HL-60 (cell line): ENCODE results near the gene PPFIA4.
A peak's percentile ranks its signal among the peaks of the same experiment; 100 is the strongest.

Experiments used
- DNase-seq, 2 experiments: peaks; one replicate each; pipeline ENCODE4 v3.0.0-alpha.2; 2010 to 2020; ENCODE audit warnings: low read depth in 1 of 2, low spot score in 1 of 2
- H3K27ac ChIP-seq: fragments of 250-450 bp; sonication (Bioruptor Pico); replicated peaks from 2 replicates; pipeline ENCODE4 v1.5.1; 2020; ENCODE audit warnings: mild to moderate bottlenecking, moderate library complexity
- H3K27me3 ChIP-seq: fragments of 250-450 bp; sonication (Bioruptor Pico); 2 replicates; pipeline ENCODE4 v1.5.1; 2021; ENCODE audit warnings: mild to moderate bottlenecking, moderate library complexity; ENCODE audit not compliant: insufficient read depth, poor library complexity, severe bottlenecking
- H3K4me3 ChIP-seq: replicated peaks from 2 replicates; pipeline ENCODE4 v1.5.1; 2011; ENCODE audit warnings: mild to moderate bottlenecking, control low read depth, low read length; ENCODE audit not compliant: insufficient read depth
- CTCF ChIP-seq: IDR thresholded peaks from one replicate; pipeline ENCODE4 v1.5.1; 2011; ENCODE audit warnings: low read length, control low read depth, inconsistent platforms; ENCODE audit not compliant: insufficient read depth
- GABPA ChIP-seq: IDR thresholded peaks from 2 replicates; pipeline ENCODE4 v1.6.1; 2012; ENCODE audit warnings: low read depth
- POLR2AphosphoS5 ChIP-seq: IDR thresholded peaks from 2 replicates; pipeline ENCODE4 v1.6.1; 2012; ENCODE audit warnings: low read depth
- REST ChIP-seq: IDR thresholded peaks from 2 replicates; pipeline ENCODE4 v1.6.1; 2012; ENCODE audit warnings: low read depth; ENCODE audit not compliant: insufficient replicate concordance
- SPI1 ChIP-seq: IDR thresholded peaks from 2 replicates; pipeline ENCODE4 v1.6.1; 2012; ENCODE audit warnings: low read depth, mild to moderate bottlenecking, borderline replicate concordance

Gene PPFIA4

GRCh38 chr1:202991112-202991511, 35.2 kb upstream of the PPFIA4 start:
- TF ChIP-seq GABPA (no peak), REST (no peak), CTCF (no peak), SPI1 (no peak), POLR2AphosphoS5 (no peak)
- Histone ChIP-seq H3K4me3 (no peak overlapping the region), H3K27ac (no peak overlapping the region), H3K27me3 (no peaks in the 10 kb centered on the region)
- DNase-seq = no peak

DNA sequence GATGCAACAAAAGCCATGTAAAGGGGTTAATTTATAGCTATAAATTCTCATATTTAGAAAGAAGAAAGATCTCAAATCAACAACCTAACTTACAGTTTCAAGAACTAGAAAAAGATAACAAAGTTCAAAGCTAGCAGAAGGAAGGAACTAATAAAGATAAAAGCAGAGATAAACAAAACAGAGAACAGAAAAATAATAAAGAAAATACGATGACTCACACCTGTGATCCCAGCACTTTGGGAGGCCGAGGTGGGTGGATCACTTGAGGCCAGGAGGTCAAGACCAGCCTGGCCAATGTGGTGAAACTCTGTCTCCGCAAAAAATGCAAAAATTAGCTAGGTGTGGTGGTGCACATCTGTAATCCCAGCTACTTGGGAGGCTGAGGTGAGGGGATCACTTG, 31.5 kb upstream of the PPFIA4 start:
- no peak for TF ChIP-seq SPI1
- TF ChIP-seq POLR2AphosphoS5 = no peak
- TF ChIP-seq GABPA = no peak
- no peak for TF ChIP-seq REST
- TF ChIP-seq CTCF = no peak
- no peak overlapping the region for H3K27ac ChIP-seq
- no peak overlapping the region for H3K4me3 ChIP-seq
- no peak for DNase-seq
- H3K27me3 ChIP-seq = no peaks in the 10 kb centered on the region

DNA sequence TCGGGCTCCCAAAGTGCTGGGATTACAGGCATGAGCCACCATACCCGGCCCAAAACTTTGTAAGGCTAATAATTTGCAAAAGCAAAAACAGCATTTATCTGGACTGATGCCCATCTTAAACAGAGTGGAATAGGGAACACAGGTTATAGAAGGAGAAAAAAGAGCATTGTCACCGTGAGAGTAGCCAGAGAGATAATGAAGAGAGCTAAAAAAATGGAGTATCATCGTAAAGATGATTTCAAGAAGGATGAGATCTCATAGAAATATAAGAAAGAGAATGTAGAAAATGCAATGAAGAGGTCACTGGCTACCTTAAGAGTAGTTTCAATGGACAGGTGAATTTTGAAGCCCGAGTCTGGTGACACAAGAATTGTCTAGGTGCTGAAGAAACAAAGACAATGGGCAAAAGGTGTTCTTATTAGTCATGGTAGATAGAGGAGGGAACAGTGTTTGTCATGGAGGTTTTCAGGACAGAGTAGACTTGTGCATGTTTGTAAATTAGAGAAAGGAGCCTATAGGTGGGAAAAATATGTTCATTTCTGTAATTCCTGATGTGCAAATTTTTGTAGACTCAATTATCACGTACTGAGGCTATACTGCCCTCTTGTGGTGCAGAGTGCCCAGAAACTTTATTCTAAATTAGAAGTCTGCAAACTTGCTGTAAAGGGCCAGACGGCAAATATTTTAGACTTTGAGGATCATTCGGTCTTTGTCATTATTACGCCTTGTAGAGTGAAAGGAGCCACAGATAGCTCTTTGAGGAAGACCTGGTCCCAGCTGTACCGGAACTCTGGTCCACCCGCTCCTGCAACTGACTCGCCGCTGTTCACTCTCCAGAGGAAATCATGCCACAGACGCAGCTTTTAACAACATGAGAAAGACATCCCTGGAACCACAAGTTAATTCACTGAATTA, 27.2 kb upstream of the PPFIA4 start:
- DNase-seq = peak in 1 of 2 experiments; percentile 71
- no peaks in the 10 kb centered on the region for H3K27me3 ChIP-seq
- no peak overlapping the region for H3K4me3 ChIP-seq
- no peak overlapping the region for H3K27ac ChIP-seq
- TF ChIP-seq CTCF = peak; percentile 77
- TF ChIP-seq GABPA = no peak
